GM12875 (cell line): ENCODE results near the gene CLINT1.
"Not testable (repeated sequence)": the region's sequence is repeated elsewhere in the genome, so short reads cannot be mapped to it uniquely, and the experiment has no call there.

Source experiments
- H3K4me3 ChIP-seq: one replicate; pipeline ENCODE4 v1.5.1; 2011; ENCODE audit warnings: low read depth, low read length, control low read depth
- CTCF ChIP-seq: IDR thresholded peaks from 2 replicates; pipeline ENCODE4 v1.5.1; 2011; ENCODE audit warnings: low read depth, mild to moderate bottlenecking, control low read depth, inconsistent platforms, low read length, moderate library complexity, borderline replicate concordance; ENCODE audit not compliant: insufficient read depth

Gene CLINT1

GRCh38 chr5:157892974-157893373 is 34.0 kb upstream of the CLINT1 start:
- TF ChIP-seq CTCF, result no peak
- H3K4me3 ChIP-seq, result no peak overlapping the region

- TF ChIP-seq CTCF, result no peak
- H3K4me3 ChIP-seq, result no peak overlapping the region
Observed at GRCh38 chr5:157890836-157891597, 32.1 kb upstream of the CLINT1 start.

- no peak for TF ChIP-seq CTCF
- no peak overlapping the region for H3K4me3 ChIP-seq
Observed at GRCh38 chr5:157888814-157889532, 30.0 kb upstream of the CLINT1 start.

GRCh38 chr5:157886796-157887380 is 27.9 kb upstream of the CLINT1 start:
- no peak overlapping the region for H3K4me3 ChIP-seq
- no peak for TF ChIP-seq CTCF

GRCh38 chr5:157885051-157885450 is 26.1 kb upstream of the CLINT1 start:
- H3K4me3 ChIP-seq, result not testable (repeated sequence)

- H3K4me3 ChIP-seq, result not testable (repeated sequence)
Observed at GRCh38 chr5:157881498-157881897, 22.6 kb upstream of the CLINT1 start.

- no peak for TF ChIP-seq CTCF
- no peak overlapping the region for H3K4me3 ChIP-seq
Observed at GRCh38 chr5:157877821-157878220, 18.9 kb upstream of the CLINT1 start.

GRCh38 chr5:157874861-157875260 is 15.9 kb upstream of the CLINT1 start:
- TF ChIP-seq CTCF, result no peak
- H3K4me3 ChIP-seq, result no peak overlapping the region
